NCI-H2081 (cell line): ENCODE measurements around the gene KCNMA1.
A peak's percentile ranks its signal among the peaks of the same experiment; 100 is the strongest.

Experiments used
- DNase-seq, 2 experiments: peaks; one replicate each; lab custom pipeline; 2025; lab: John Stamatoyannopoulos, UW

KCNMA1 gene

GRCh38 chr10:77152256-77152655, 485.4 kb downstream of the KCNMA1 start:
- no peak for DNase-seq

GRCh38 chr10:77151408-77151807, 486.2 kb downstream of the KCNMA1 start:
- DNase-seq: no peak

GRCh38 chr10:77149706-77150105, 487.9 kb downstream of the KCNMA1 start:
- DNase-seq: no peak

- no peak for DNase-seq
These were observed 488.6 kb downstream of the KCNMA1 start for GRCh38 chr10:77149001-77149400.

- DNase-seq: no peak
These were observed 489.7 kb downstream of the KCNMA1 start for GRCh38 chr10:77147871-77148270.

- DNase-seq: no peak
These were observed 490.8 kb downstream of the KCNMA1 start for GRCh38 chr10:77146712-77147336.

- no peak for DNase-seq
These were observed 493.0 kb downstream of the KCNMA1 start for GRCh38 chr10:77144656-77145055.

GRCh38 chr10:77139252-77140160, 498.1 kb downstream of the KCNMA1 start:
- DNase-seq: no peak

GRCh38 chr10:77138541-77138940, 499.1 kb downstream of the KCNMA1 start:
- no peak for DNase-seq

GRCh38 chr10:77135555-77135954, 502.1 kb downstream of the KCNMA1 start:
- DNase-seq: no peak

- no peak for DNase-seq
These were observed 506.4 kb downstream of the KCNMA1 start for GRCh38 chr10:77131214-77131613.

GRCh38 chr10:77127243-77127642, 510.4 kb downstream of the KCNMA1 start:
- no peak for DNase-seq

GRCh38 chr10:77125231-77125630, 512.4 kb downstream of the KCNMA1 start:
- DNase-seq: no peak

GRCh38 chr10:77123330-77123729, 514.3 kb downstream of the KCNMA1 start:
- DNase-seq: no peak

- DNase-seq: no peak
These were observed 515.8 kb downstream of the KCNMA1 start for GRCh38 chr10:77121829-77122228.

GRCh38 chr10:77120666-77121376, 516.8 kb downstream of the KCNMA1 start:
- no peak for DNase-seq

- peak in 1 of 2 experiments; percentile 2 for DNase-seq
These were observed 517.6 kb downstream of the KCNMA1 start for GRCh38 chr10:77120012-77120411.

- DNase-seq: no peak
These were observed 518.9 kb downstream of the KCNMA1 start for GRCh38 chr10:77118603-77119282.

- DNase-seq: no peak
These were observed 520.1 kb downstream of the KCNMA1 start for GRCh38 chr10:77117501-77117900.

GRCh38 chr10:77116904-77117303, 520.7 kb downstream of the KCNMA1 start:
- no peak for DNase-seq

GRCh38 chr10:77114181-77114821, 523.3 kb downstream of the KCNMA1 start:
- DNase-seq: no peak
